NCI-H187 (cell line): ENCODE data around the gene AGBL4.

ENCODE experiments used
- DNase-seq, 2 experiments: peaks; one replicate each; lab custom pipeline; 2025; lab: John Stamatoyannopoulos, UW

AGBL4 gene

DNA sequence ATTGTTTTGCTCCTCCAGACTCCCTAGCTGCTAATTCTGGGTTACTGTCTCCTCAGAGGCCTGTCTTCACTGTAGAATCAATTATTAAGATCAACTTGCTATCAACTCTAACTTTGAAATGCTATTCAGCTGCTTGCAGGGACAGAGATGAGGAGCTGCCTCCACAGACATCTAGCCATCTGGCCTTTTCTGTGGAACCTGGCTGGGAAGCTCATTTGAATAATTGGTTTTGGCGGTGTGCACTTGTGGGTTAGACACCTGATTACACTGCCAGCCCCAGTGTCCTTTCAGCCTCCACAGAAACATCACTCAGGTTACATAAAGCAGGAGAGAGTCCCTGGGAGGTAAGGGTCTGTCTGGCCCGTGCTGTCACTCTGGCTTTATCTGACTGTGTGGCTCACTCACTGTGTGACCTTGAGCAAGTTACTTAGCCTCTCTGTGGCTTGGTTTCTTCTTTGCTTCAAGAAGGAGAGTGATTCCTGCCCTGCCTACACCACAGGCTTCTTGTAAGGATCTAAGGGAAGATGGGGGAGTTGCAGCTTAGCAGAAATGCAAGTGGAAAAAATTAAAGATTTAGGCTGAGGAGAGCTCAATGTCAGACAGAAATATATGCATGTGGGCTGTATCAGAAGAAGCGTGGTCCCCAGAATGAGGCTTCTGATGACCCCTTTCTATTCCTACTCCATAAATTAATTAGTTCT is 1378.7 kb downstream of the AGBL4 start:
- DNase-seq, result peak in 1 of 2 experiments; percentile 39

DNA sequence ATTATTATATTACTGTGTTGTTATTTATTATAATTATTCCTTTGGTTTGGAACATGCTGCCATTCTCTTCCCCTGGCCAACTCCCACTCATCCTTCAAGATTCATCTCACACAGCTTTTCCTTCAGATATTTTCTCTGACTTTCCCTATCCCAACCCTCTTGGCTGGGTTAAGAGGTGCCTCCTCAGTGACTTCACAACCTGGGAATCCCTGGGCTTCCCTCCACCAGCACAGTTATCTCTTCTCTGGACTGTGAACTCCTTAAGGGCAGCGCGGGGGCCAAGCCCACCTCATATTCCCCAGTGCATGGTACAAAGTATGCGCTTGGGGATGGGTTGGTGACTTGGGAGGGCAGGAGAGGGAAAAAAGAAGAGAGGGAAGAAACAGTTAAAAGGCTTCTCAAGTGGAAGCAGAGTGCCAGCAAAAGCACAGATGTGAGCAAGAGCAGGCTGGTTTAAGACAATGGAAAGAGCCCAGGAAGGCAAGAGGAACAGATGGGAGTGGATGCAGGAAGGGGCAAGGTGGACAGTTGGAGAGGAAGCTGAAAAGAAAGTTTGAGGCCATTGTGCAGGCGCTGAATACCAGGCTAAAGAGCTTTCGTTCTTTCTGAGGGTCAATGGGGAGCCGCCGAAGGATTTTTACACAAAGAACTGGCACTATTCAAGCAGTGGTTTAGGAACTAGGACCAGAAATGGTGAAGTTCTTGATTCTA is 1379.4 kb downstream of the AGBL4 start:
- DNase-seq, result no peak

DNA sequence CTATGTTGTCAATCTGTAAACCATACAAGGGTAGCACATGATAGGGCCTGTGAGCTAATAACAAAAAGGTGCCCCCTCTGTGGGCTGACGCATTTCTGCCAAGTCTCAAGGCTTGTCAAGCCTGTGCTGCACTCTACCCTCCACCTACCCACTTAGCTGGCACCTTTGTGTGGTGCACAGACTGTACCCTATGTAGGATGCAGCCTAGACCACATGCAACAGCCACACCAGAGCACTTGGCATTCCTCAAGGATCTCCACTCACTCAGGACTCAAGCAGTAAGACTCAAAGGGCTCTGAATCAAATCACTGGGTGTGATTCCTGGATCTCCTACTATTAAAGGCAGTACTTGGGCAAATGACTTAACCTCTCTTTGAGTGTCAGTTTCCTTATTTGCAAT is 1380.6 kb downstream of the AGBL4 start:
- DNase-seq, result no peak

DNA sequence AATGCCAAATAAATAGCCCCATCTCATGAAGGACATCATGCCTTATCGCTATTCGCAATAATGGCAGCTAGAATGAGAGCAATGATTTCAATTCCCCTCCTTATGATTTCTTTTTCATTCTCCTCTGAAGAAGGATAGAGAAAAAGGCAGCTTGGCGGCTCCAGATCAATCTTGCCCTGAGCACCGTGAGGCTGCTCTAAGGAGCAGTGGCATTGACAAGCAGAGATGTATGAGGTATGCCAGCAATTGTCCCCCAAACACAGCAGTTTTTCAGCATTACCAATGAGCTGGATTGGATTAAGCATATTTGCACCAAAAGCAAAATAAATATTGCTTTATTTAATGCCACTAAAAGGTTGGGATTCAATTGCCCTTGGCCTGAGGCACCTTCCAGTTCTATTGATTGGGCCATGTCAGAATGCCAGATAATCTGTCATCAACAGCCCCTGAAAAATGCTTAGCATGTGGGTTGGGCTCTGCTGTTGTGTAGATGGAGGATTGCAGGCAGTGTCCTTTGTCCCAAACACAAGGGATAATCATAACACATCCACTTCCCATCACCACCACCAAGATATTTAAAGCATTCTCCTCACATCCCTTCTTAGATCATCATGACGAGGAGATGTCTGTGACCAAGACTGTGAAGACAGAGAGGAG is 1382.8 kb downstream of the AGBL4 start:
- no peak for DNase-seq

DNA sequence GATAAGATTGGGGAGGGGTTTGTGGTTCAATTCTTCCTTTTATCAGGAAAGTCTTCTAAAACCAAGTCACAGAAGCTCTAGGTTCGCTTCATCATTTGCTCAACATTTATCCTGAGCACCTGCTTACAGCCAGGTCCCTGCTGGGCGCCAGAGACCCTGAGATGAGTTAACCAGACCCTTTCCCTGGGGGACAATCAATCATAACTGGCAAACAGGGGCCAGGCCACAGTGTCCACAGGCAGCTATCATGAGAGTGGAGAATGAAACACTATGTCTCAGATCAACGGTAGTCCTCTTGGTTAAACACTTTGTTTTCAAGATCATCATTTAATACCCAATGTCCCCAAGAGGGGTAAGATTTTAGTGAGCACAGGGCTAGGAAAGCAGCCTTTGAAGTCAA is 1393.9 kb downstream of the AGBL4 start:
- DNase-seq, result no peak

DNA sequence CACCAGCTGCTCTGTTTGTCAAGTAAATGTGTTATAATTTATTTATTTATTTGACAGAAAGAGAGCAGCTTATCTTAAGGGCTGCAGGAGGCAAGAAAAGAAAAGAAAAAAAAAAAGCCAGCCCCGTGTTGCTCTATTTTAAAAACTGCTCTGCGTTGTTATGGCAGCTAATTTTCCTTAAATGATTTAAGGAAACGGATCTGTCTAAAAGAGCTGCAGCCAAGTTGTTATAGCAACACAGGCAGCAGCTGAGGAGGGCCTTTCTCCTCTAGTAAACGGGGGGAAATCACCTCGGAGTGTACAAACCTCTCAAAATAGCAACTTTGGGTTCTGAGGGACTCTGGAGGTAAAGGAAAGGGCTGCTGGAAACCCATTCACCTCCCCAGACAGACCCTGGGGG is 1396.3 kb downstream of the AGBL4 start:
- no peak for DNase-seq

DNA sequence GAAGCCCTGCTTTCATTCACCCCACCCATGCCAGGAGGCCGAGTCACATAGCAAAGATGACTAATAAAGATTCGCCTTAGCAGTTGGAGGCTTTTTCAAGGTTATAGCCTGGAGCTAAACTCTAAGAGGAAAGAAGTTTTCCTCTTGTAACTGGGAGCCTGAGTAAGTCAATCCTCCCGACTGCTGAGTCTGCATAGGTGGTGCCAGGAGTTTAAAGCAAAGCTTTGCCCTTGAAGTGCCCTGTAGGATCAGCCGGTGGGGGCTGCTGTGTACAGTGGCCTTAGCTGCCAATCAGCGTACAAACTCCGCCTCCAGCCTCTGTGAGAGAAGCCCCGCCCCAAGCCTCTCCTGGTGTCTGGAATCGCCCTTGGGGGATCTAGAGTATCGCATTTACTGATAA is 1404.2 kb downstream of the AGBL4 start:
- no peak for DNase-seq

DNA sequence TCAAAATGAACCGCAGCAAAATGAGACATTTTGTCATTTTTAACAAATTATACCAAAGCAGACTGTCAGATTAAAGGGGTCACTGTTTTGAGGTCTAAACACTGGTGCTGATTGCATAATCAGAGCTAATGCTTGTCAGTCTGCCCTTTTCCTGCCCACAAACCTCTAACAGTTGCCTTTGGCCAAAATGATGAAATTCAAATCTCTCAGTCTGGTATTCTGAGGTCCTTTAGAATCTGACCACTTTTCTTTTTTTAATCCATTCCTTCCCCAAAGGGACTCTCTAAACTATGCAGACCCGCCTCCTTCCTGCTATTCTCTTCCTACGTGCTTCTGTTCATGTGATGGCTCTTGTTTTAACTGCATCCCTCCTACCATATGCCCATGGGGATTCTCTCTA is 1406.5 kb downstream of the AGBL4 start:
- no peak for DNase-seq

DNA sequence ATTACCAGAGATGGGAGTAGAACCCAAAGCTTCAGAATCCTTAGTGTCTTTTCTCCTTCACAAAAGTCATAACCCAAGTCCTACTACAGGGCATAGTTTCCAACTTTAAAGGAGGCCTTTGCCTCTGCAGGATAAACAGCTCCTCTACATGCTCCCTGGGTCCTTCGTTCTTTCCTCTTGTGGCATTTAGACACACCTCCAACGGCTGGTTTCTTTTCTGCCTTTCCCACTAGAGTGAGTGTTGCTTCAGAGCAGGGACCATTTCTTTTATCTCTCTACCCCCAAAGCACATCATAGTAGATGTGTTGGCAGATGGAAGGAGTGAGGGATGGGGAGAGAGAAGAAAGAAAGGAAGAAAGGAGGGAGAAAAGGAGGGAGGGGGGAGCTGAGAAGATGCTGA is 1407.0 kb downstream of the AGBL4 start:
- DNase-seq, result no peak

DNA sequence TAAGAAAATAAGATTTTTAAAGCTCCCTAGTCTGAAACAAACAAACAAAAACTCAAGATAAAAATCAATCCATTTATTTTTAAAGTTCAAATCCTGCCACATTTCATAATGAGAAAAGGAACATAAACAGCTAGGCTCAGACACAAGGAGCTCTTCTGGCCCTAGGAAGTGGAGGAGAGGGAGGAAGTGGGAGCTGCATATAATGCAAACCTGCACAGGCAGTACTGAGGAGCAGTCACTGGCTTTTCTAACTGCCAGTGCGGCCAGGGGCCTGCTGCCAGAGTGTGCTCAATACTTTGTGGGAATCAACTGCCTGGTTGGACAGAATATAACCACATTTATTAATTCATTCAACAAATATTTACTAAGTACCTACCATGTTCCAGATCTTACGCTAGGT is 1411.9 kb downstream of the AGBL4 start:
- DNase-seq, result no peak

DNA sequence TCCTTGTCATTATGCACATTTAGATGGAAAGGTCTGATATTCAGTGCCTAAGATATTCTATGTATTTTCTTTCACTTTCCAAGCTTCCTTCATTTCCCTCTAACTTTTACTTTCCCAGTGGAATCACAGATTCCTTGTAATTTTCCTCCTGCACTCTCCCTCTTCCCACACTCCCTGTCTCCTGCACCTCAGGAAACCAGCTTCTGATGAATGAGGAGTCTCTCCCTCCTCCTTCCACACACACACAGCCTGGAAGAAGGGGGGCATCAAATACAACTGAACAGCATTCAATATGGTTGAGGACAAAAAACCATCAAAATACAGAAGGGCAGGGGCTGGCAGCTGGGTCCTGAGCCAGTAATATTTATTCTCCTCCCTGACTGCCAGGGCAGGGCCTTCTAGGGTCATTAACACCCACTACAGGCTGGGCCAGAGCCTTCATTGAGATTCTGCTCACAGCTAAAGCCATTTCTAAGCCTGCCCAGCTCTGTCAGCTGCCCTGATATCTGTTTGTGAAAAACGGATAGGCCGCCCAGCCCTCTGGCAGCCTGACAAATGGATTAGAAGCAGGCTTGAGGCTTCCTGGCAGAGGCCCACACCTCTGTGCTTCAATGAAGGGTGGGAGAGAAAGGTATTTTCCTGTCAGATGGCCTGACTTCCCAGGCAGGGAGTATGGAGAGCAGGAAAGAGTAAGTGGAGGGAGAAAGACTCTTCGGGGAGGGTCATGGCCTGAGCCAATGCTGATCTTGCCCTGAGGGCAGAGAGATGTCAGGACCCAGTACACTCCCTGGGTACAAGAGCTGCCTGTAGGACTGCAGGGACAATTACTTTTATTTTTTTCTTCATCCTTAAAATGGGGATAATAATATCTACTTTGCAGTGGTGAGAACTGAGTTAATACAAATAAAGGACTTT is 1412.9 kb downstream of the AGBL4 start:
- DNase-seq, result no peak

DNA sequence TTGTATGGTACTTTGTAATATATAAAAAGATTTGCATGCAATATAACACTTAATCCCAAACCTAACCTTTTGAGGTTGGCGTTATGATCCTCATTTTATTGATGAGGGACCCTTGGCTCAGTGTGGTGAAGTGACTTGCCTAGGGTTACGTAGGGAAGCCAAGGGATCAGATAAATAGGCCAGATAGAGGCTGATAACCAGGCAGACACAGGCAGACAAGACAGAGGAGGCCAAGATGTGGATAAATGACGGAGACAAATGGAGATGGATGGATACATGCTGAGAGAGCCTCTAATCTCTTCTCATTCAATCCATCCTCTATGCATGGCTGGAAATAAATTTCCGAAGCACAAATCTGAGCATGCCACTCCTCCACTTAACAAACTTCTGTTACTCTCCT is 1414.9 kb downstream of the AGBL4 start:
- peak; percentile 51 to 61 for DNase-seq

DNA sequence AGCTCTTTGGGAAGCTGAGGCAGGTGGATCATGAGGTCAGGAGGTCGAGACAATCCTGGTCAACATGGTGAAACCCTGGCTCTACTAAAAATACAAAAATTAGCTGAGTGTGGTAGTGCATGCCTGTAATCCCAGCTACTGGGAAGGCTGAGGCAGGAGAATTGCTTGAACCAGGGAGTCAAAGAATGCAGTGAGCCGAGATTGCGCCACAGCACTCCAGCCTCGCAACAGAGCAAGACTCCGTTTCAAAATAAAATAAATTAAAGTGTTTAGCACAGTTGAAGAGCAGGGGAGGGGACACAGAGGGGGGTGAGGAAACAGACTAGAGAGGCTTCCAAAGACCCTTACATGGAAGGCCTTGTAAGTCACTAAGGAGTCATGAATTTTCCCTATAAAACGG is 1420.5 kb downstream of the AGBL4 start:
- DNase-seq, result no peak

DNA sequence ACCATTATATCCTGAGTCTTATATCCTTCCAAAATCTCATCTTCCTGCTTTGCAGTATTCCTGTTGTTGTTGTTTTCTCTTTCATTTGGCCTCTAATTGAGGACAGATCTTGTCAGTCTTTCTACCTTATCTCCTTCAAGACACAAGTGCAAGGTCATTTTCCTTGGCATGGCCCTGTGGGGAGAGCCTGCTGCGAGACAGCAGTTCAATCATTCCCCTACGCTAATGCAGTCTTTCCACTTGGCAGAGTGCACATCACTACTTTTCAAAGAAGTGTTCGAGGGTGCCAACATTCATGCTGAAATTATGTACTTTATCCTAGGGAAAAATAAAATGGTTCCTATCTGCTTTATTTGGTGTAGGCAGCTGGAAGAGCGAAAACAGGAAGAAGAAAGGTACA is 1421.4 kb downstream of the AGBL4 start:
- no peak for DNase-seq

DNA sequence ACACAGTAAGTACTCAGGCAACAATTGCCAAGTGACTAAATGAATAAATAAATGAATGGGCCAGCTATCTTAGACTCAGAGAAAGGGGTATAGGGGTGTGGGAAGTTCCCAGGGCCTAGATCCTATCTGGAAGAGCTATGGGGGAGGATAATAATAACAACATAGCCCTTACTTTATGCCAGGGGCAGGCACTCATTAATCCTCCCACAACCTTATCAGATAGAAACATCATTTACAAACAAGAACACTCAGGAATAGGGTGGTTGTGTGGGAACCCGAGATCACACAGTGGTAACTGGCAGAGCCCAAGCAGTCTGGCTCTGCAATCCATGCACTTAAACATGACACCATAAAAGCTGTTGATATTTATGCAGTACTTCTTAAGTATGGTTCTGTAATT is 1423.6 kb downstream of the AGBL4 start:
- DNase-seq, result no peak

DNA sequence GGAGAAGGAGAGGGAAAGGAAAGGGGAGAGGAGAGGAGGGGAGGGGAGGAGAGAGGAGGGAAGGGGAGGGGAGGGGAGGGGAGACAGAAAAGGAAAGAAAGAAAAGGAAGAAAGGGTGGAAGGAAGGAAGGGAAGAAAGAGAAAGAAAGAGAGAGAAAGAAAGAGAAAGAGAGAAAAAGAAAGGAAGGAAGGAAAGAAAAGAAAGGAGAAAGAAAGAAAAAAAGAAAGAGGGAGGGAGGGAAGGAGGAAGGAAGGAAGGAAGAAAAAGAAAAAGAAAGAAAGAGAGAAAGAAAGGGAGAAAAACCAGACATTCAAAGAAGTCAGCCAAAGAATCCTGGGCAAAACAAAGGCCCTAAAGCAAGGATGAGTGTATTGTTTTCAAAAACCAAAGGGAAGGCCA is 1426.1 kb downstream of the AGBL4 start:
- DNase-seq, result no peak

DNA sequence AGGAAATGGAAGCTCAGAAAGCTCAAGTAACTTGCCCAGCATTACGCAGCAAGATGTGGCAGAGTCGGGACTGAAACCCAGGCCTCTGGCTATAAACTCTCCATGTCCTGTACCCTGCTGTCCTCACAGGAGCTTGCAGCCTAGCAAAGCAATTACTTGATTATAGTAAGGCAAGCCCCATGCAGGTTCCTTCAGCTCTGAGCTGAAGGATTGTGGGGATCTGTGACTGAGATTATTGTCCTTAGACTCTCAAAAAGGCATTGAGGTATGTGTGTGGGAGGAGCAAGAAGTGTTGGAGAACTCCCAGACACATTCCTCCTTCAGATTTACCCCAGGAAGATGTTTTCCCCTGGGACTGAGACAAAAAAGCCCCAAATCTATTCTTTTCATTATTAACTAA is 1427.7 kb downstream of the AGBL4 start:
- no peak for DNase-seq

DNA sequence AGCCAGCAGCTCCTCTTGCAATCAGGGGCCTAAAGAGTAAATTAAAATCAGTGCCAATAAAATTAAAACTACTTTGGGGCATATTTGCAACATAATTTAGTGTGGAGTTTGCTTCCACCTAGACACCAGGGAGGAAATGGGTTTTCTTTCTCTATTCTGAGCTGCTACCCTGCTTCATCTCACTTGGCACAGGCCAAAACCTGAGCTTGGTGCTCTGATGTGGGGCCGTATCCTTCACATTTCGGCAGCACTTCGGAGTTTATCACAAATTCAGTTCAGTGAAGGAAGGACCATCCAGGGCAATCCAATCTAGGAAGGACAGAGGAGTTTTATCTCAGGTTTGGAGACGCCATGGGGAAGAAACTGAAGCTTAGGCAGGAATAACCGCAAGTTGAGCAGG is 1428.1 kb downstream of the AGBL4 start:
- no peak for DNase-seq

DNA sequence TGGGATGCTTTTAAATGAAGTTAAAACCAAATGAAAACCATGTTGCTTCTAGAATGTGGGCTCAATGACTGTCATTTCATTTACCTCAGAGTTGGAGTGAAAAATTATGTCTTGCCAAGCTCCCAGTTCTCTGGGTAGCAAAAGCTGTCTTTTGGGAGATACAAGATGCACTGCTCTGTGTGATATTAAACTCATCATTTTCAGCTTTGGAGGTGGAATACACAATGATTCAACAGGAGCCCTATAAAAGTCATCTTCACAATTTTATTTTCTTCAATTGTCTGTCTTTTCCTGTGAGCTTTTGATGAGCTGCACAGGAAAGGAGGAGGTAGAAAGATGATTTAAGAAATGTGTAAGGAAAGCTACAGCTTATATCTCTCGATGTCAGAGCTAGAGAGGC is 1431.4 kb downstream of the AGBL4 start:
- DNase-seq, result no peak

DNA sequence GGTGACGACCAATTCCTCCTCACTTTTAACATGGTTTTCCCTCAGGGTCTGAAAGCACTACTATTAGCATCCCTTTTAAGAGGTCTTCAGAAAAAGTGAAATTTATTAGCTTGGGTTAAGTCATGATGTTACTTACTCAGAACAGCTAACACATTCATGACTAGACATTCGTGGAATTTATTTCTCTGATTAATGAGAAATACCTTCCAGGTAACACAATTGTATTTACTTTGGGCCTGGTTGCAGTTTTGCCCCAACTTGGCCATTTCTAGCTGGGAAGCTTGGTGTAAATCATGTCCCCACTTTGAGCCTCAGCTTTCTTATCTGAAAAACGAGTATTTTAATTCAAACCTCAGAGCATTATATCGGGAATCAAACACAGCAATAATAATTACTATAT is 1432.6 kb downstream of the AGBL4 start:
- DNase-seq, result no peak

DNA sequence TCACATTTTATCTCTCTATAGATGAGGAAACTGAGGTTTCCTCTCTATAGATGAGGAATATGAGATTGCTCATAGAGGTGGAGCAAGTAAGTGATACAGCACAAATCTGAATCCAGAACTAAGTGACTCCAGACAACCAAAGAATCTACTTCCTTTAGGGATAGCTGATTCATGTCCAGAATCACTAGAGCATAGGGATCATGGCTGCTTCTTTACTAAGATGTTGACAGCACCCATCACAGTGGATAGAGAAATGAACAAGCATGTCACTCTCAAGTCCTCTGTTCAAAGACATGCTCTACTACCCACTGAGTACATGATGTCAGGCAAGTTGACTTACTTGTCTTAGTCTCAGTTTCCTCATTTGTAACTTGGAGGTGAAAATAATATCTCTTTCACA is 1435.7 kb downstream of the AGBL4 start:
- no peak for DNase-seq

DNA sequence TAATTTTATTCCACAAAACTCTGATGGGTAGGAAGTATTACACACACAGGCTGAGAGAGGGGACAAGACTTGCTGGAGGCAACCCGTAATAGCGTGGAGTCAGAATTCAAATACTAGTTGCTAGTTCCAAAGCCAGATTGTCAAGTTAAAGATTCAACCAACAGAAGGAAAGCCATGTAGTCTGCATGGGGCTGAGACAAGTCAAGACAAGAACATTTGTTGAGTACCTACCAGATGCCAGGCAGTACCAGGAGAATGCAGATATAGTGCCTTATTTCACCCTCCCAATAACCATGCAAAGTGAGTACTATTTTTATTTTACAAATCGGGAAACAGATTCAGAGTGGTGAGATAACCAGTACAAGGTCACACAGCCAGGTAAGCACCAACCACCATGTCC is 1441.3 kb downstream of the AGBL4 start:
- DNase-seq, result no peak
